ENCODE measurements around the gene KRT6A. TPM values are rescaled to one million over a fixed set of nuclear protein-coding genes. Genes with fewer than 3 reads are reported as not detected.
A peak's percentile ranks its signal among the peaks of the same experiment; 100 is the strongest.

Gene KRT6A
- total RNA-seq = under 1 TPM in 1 of 4 donors, not detected in 3; 0.30 TPM

DNA sequence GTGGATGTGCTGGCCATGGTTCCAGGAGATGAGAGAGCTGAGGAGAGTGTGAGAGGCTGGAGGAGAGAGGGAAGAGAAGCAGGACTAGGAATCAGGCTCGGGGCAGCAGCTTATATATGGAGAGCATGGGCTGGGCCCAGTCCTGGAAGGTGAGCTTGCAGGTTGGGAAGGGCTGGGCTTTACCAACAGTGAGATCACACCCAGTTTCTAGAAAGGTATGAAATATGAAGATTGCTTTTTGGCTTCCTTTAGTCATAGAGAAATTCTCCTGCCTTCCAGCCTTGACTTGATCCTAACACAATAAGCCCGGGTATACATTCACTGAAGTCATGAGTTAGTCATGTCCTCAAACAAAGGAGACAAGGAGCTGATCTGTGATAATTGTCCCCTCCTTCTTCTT is at the start of gene KRT6A:
TSS of gene KRT6A (minus strand) at position 86 of the 400 bp plus-strand sequence. CDS start at position 17, 69 bp downstream.
- no peak for TF ChIP-seq EP300 (IDR thresholded peaks at IDR 0.05)
- no peak for TF ChIP-seq POLR2A (IDR thresholded peaks at IDR 0.05)
- TF ChIP-seq, protein P1, sequence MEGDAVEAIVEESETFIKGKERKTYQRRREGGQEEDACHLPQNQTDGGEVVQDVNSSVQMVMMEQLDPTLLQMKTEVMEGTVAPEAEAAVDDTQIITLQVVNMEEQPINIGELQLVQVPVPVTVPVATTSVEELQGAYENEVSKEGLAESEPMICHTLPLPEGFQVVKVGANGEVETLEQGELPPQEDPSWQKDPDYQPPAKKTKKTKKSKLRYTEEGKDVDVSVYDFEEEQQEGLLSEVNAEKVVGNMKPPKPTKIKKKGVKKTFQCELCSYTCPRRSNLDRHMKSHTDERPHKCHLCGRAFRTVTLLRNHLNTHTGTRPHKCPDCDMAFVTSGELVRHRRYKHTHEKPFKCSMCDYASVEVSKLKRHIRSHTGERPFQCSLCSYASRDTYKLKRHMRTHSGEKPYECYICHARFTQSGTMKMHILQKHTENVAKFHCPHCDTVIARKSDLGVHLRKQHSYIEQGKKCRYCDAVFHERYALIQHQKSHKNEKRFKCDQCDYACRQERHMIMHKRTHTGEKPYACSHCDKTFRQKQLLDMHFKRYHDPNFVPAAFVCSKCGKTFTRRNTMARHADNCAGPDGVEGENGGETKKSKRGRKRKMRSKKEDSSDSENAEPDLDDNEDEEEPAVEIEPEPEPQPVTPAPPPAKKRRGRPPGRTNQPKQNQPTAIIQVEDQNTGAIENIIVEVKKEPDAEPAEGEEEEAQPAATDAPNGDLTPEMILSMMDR (IDR thresholded peaks at IDR 0.05) = no peak
- no peak within 1 kb of the TSS for H3K4me3 ChIP-seq
- H3K27ac ChIP-seq = peak within 1 kb of the TSS in 3 of 4 donors; percentile 15 to 76 (median 56)
- DNase-seq (ENCODE audit: low spot score in 2 of 2) = no peak
- WGBS, 2 donors = 82 to 93% methylated on average over 2 of the region's 2 CpGs
- H3K36me3 ChIP-seq = no peaks in the 10 kb centered on the region
- no peaks in the 10 kb centered on the region for H3K27me3 ChIP-seq
- H3K4me1 ChIP-seq = peaks cover 0 to 36% (median 6%) of the 10 kb centered on the region in 4 donors
- H3K9me3 ChIP-seq = no peaks in the 10 kb centered on the region

DNA sequence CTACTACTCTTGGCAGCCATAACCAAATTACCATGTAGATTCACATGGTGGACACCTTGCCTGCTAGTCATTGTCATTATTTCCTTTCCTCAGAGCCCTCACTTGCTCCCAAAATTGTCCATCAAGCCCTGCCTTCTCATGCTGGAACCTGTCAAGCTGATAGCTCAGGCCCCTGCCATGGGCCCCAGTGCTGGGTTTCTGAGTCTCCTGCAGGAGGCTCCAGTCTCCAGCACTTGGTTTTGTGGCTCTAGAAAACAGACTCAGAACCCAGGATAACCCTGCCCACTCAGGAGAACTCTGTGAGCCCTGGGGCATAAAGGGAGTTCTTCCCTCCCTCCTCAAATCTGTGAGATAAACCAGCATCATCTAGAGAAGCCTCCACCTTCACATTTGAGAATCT is 49.1 kb upstream of the KRT6A start:
- H3K4me1 ChIP-seq = peaks cover 0 to 29% (median 0%) of the 10 kb centered on the region in 4 donors
- H3K36me3 ChIP-seq = no peaks in the 10 kb centered on the region
- H3K9me3 ChIP-seq = no peaks in the 10 kb centered on the region
- no peak overlapping the region for H3K27ac ChIP-seq
- H3K4me3 ChIP-seq = no peak overlapping the region
- DNase-seq (ENCODE audit: low spot score in 2 of 2) = no peak
- TF ChIP-seq, protein P1 (IDR thresholded peaks at IDR 0.05) = no peak
- no peak for TF ChIP-seq EP300 (IDR thresholded peaks at IDR 0.05)
- H3K27me3 ChIP-seq = no peaks in the 10 kb centered on the region

DNA sequence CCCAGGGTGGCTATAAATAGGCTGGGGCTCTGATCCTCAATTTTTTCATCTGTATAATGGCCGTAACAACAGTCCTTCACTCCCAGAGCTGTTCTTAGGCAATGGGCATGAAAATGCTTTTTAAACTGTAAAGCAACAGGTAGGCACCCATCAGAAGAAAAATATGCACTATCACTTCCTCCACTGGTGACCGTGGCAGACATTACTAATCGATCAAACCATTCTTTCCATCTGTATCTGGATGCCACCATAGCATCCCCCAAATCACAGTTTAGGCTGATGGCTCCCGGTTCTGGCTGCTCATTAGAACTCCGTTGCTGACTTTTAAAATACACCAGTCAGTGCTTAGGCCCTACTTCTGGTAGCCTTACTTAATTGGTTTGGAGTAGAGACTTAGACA is 48.7 kb upstream of the KRT6A start:
- no peak overlapping the region for H3K27ac ChIP-seq
- no peak for DNase-seq (ENCODE audit: low spot score in 2 of 2)
- no peak for TF ChIP-seq POLR2A (IDR thresholded peaks at IDR 0.05)
- TF ChIP-seq EP300 (IDR thresholded peaks at IDR 0.05) = no peak
- TF ChIP-seq, protein P1 (IDR thresholded peaks at IDR 0.05) = no peak
- 89 to 96% methylated on average over 5 of the region's 5 CpGs for WGBS, 2 donors
- no peaks in the 10 kb centered on the region for H3K27me3 ChIP-seq
- H3K36me3 ChIP-seq = no peaks in the 10 kb centered on the region
- no peaks in the 10 kb centered on the region for H3K9me3 ChIP-seq
- H3K4me1 ChIP-seq = peaks cover 0 to 29% (median 0%) of the 10 kb centered on the region in 4 donors
- no peak overlapping the region for H3K4me3 ChIP-seq

DNA sequence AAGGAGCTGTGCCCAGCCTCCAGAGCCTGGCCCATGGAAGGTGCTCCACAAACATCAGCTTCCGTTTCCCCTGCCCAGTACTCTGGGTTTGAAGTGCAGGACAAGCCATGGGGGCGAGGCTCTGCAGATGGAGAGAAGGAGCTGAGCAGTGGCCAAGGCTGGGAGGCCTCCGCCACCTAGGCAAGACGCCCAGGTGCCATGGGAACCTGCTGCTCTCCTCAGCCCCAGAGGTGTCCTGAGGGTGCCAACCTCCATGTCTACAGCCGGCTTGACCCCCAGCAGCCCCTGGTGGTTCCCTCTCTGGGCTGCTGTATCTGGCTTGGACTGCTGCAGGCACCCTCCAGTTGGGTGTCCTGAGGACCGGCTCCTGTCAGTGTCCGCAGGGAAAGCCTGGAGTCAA is 47.5 kb upstream of the KRT6A start:
- H3K4me1 ChIP-seq = peaks cover 0 to 29% (median 0%) of the 10 kb centered on the region in 4 donors
- H3K27me3 ChIP-seq = no peaks in the 10 kb centered on the region
- no peak for DNase-seq (ENCODE audit: low spot score in 2 of 2)
- TF ChIP-seq, protein P1 (IDR thresholded peaks at IDR 0.05) = no peak
- no peak for TF ChIP-seq POLR2A (IDR thresholded peaks at IDR 0.05)
- TF ChIP-seq EP300 (IDR thresholded peaks at IDR 0.05) = no peak
- WGBS, 2 donors = 89 to 92% methylated on average over 4 of the region's 7 CpGs
- H3K36me3 ChIP-seq = no peaks in the 10 kb centered on the region
- peak overlapping the region in 1 of 4 donors; percentile 55 for H3K27ac ChIP-seq
- H3K9me3 ChIP-seq = no peaks in the 10 kb centered on the region
- H3K4me3 ChIP-seq = no peak overlapping the region

DNA sequence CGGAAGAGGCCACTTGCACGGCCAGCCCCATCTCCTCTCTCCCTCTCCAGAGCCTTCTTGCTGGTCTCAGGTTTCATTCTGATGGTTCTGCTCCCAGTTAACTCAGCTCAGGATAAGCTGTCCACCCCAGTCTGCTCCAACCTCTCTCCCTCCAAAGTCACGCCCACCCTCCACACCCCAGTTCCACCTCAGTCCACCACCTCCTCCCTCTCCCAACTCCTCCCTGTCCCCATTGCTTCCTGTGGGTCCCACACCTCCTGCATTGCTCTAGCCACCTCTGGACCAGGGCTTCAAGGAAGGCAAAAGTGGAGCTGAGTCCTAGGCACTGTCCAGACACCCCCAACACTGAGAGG is 46.7 kb upstream of the KRT6A start:
- no peak for TF ChIP-seq POLR2A (IDR thresholded peaks at IDR 0.05)
- no peak for TF ChIP-seq EP300 (IDR thresholded peaks at IDR 0.05)
- TF ChIP-seq, protein P1 (IDR thresholded peaks at IDR 0.05) = no peak

More for the DNA sequence above, 46.7 kb upstream of the KRT6A start:
- WGBS, 2 donors = 67 to 78% methylated on average over 3 of the region's 3 CpGs
- DNase-seq (ENCODE audit: low spot score in 2 of 2) = no peak
- Histone ChIP-seq H3K27me3 (no peaks in the 10 kb centered on the region), H3K36me3 (no peaks in the 10 kb centered on the region), H3K9me3 (no peaks in the 10 kb centered on the region), H3K27ac (peak overlapping the region in 2 of 4 donors; percentile 46 to 55), H3K4me3 (no peak overlapping the region), H3K4me1 (peaks cover 0 to 28% (median 0%) of the 10 kb centered on the region in 4 donors)
